ENCODE measurements around the gene ID3.

ID3 gene

DNA sequence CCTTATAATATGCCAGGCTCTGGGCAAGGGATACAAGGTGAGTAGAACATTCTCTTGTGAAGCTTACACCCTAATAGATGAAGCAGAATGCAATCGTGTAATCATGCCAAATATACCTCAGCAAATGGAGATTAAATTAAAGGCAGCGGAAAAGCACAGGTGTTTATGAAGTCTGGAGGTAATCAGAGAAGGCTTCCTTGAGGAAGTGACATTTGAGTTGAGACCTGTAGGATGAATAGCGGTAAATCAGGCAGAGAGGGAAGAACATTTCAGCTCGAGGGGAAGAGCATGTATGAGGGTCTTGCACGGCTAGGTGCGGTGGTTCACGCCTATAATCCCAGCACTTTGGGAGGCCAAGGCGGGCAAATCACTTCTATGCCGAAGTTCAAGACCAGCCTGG, 41.7 kb downstream of the ID3 start:
- H3K36me3 Mint-ChIP-seq, result peaks cover 85% of the 10 kb centered on the region
- H3K4me1 Mint-ChIP-seq, result peaks cover 11% of the 10 kb centered on the region
- no peaks in the 10 kb centered on the region for H3K9me3 Mint-ChIP-seq
- no peak overlapping the region for H3K27ac Mint-ChIP-seq
- DNase-seq (ENCODE audit: low spot score in 2 of 2) (no peak), ATAC-seq (no peak)
- no peak overlapping the region for H3K4me3 Mint-ChIP-seq

DNA sequence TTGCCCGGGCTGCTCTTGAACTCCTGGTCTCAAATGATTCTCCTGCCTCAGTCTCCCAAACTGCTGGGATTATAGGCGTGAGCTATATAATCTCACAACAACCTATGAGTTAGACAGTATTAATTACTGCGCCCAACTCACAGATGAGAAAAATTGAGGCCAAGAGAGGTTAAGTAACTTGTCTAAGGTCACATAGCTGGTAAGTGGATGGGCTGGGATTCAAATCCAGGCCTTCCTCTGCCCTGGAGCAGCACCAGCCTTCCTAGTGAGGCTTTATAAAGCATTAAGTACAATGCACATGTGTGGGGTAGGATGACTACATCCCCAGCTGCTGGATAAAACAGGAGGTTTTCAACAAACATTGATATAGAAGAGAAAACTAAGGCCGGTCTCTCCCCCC, 43.4 kb downstream of the ID3 start:
- peaks cover 85% of the 10 kb centered on the region for H3K36me3 Mint-ChIP-seq
- no peaks in the 10 kb centered on the region for H3K9me3 Mint-ChIP-seq
- no peak overlapping the region for H3K4me3 Mint-ChIP-seq
- no peak for ATAC-seq
- H3K27ac Mint-ChIP-seq, result no peak overlapping the region
- H3K4me1 Mint-ChIP-seq, result no peaks in the 10 kb centered on the region
- DNase-seq (ENCODE audit: low spot score in 2 of 2), result no peak

DNA sequence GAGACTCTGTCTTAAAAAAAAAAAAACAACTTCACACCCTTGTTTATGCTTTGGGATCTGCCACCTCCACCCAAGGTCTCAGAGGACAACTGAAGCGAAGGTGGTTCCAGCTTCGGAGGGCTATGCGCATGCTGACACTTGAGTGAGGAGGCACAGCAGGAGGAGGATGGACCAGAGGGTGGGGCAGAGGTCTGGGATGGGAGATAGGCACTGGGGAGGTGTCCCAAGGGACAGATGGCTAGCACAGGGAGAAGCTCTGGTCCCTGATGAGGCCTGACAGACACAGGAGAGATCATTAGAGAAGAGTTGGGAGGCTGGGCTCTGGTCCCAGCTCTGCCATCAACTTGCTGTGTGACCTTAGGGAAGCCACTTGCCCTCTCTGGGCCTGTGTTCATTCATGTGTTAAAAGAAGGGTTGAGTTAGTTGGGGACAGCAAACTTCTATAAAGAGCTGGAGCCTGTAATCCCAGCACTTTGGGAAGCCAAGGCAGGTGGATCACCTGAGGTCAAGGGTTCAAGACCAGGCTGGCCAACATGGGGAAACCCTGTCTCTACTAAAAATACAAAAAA, 45.1 kb downstream of the ID3 start:
- no peak for DNase-seq (ENCODE audit: low spot score in 2 of 2)
- Mint-ChIP-seq H3K27ac (no peak overlapping the region), H3K4me1 (no peaks in the 10 kb centered on the region), H3K9me3 (no peaks in the 10 kb centered on the region), H3K4me3 (no peak overlapping the region), H3K36me3 (peaks cover 81% of the 10 kb centered on the region)
- no peak for ATAC-seq

DNA sequence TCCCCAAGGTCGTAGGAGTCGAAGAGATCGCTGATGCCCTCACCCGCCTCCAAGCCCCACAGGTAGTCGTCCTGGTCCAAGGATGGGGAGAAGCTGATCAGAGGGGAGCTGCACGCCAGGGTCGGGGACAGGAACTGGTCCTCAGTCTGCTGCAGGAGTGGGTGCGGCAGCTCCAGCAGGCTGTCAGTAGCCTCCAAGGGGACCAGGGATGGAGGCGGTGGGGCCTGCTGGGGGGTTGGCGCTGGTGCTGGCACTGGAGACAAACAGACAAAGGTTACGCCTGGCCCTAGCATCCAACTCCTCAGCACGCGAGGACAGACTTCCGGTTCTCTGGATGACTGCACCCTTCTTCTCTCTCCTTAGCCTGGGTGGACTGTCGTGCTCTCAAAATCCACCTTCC, 49.4 kb downstream of the ID3 start:
- H3K27ac Mint-ChIP-seq, result no peak overlapping the region
- ATAC-seq, result no peak

More for the DNA sequence above, 49.4 kb downstream of the ID3 start:
- Mint-ChIP-seq H3K4me3 (no peak overlapping the region), H3K4me1 (peaks cover 3% of the 10 kb centered on the region), H3K9me3 (no peaks in the 10 kb centered on the region), H3K36me3 (peaks cover 52% of the 10 kb centered on the region)
- DNase-seq (ENCODE audit: low spot score in 2 of 2), result no peak
